ENCODE measurements around the gene PEX12.

PEX12 gene

DNA sequence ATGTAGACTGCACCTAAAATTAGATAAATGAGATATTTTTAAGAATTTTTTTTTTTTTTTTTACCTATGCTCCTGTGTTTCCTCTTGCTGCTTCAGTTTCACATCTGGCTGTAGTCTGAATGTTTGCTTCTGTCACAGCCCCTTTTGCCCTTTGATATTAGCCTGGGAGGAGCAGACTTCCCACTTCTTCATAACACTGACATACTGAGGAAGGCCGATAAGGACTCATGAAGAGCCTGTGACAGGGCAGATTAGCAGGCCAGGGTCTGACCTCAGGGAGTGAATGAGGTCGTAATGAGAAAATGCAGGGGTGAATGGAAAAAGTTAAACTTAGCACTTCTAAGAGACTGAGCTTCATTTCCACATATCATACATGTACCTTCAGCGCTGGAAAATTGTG, 17.7 kb downstream of the PEX12 start, which contains the start of gene SLFN14:
Gene SLFN14, minus strand, starts transcription at position 117 of the 400 bp plus-strand sequence. CDS start 2,757 bp downstream, outside the sequence.
- TF ChIP-seq, protein P1, sequence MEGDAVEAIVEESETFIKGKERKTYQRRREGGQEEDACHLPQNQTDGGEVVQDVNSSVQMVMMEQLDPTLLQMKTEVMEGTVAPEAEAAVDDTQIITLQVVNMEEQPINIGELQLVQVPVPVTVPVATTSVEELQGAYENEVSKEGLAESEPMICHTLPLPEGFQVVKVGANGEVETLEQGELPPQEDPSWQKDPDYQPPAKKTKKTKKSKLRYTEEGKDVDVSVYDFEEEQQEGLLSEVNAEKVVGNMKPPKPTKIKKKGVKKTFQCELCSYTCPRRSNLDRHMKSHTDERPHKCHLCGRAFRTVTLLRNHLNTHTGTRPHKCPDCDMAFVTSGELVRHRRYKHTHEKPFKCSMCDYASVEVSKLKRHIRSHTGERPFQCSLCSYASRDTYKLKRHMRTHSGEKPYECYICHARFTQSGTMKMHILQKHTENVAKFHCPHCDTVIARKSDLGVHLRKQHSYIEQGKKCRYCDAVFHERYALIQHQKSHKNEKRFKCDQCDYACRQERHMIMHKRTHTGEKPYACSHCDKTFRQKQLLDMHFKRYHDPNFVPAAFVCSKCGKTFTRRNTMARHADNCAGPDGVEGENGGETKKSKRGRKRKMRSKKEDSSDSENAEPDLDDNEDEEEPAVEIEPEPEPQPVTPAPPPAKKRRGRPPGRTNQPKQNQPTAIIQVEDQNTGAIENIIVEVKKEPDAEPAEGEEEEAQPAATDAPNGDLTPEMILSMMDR (IDR thresholded peaks at IDR 0.05; ENCODE audit: insufficient read depth, low read length, poor library complexity, severe bottlenecking), result no peak
- DNase-seq (ENCODE audit: extremely low read depth, insufficient read length), result no peak
- Histone ChIP-seq H3K4me3 (replicated peaks; ENCODE audit: low read depth, low read length) (no peak within 1 kb of the TSS), H3K27me3 (replicated peaks; ENCODE audit: control insufficient read depth, insufficient read depth, low read length) (no peaks in the 10 kb centered on the region), H3K36me3 (ENCODE audit: control insufficient read depth, insufficient read depth, low read length) (no peaks in the 10 kb centered on the region)

DNA sequence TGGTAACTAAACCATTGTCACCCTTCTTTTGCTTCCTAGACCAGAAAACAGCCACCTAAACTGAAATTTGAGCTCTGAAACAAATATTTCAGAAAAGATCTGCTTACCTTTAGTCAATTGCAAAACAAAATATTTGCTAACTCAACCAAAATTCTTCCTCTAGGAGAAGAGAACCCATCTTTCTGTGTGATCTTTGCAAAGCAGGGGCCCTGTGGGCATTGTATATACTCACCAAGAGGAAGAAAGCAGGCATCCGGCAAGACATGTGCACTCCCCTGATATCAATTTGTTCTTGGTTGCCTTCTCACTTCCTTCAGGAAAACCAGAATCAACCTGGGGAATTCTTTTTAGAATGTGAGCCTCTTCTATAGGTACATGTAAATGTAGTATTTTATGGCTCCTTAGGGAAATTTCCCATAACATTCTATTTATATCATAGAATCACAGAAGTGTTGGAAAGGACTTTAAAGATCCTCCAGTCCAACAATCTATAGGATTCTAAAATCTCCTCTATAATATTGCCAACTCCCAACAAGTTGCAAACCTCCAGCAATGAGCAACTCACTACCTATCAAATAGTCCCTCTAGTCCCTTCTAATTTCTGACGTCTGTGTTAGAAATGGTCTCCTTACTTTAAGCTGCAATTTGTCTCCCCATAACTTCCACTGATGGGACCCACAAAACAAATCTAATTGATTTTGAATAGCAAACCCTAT, 18.7 kb downstream of the PEX12 start:
- no peaks in the 10 kb centered on the region for H3K36me3 ChIP-seq (ENCODE audit: control insufficient read depth, insufficient read depth, low read length)
- no peak overlapping the region for H3K4me3 ChIP-seq (replicated peaks; ENCODE audit: low read depth, low read length)
- no peaks in the 10 kb centered on the region for H3K27me3 ChIP-seq (replicated peaks; ENCODE audit: control insufficient read depth, insufficient read depth, low read length)
- no peak for DNase-seq (ENCODE audit: extremely low read depth, insufficient read length)
- TF ChIP-seq, protein P1 (IDR thresholded peaks at IDR 0.05; ENCODE audit: insufficient read depth, low read length, poor library complexity, severe bottlenecking), result no peak

DNA sequence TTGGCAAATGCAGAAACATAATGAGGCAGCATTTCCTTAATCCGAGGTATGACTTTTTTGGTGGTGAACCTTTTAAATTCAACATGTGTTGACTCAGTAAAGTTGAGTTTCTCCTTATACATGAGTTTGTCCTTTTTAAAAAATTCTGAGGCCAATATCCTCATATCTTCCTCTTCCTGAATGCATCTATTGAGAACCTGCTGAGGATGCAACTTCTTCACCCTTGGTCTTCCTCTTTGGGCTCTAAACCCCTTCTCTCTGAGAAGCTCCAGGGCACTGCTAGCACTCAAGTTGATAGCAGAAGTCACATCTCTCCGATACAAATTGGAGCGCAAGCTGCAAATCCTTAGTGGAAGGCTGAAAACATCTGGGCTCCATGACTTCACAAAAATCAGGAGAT, 21.0 kb downstream of the PEX12 start:
- TF ChIP-seq, protein P1 (IDR thresholded peaks at IDR 0.05; ENCODE audit: insufficient read depth, low read length, poor library complexity, severe bottlenecking), result no peak
- H3K36me3 ChIP-seq (ENCODE audit: control insufficient read depth, insufficient read depth, low read length), result no peaks in the 10 kb centered on the region
- no peak for DNase-seq (ENCODE audit: extremely low read depth, insufficient read length)
- no peak overlapping the region for H3K4me3 ChIP-seq (replicated peaks; ENCODE audit: low read depth, low read length)
- H3K27me3 ChIP-seq (replicated peaks; ENCODE audit: control insufficient read depth, insufficient read depth, low read length), result no peaks in the 10 kb centered on the region

DNA sequence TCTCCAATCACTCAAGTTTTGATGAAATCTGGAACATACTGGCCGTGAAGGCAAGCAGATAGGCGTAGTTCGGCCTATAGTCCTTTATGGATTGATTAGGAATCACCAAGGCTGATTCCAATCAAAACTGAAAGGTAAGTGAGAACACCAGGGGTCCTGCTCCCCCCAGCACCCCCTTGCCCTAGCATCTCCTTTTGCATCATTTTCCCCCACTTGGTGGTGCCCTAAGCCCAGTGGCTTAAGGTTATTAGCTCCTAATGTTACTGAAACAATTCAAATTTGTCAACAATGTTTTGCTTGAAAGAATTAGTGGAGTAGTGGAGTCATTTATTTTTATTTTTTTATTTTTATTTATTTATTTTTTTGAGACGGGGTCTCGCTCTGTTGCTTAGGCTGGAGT, 22.7 kb downstream of the PEX12 start:
- no peak for DNase-seq (ENCODE audit: extremely low read depth, insufficient read length)
- no peaks in the 10 kb centered on the region for H3K36me3 ChIP-seq (ENCODE audit: control insufficient read depth, insufficient read depth, low read length)
- H3K4me3 ChIP-seq (replicated peaks; ENCODE audit: low read depth, low read length), result no peak overlapping the region
- TF ChIP-seq, protein P1 (IDR thresholded peaks at IDR 0.05; ENCODE audit: insufficient read depth, low read length, poor library complexity, severe bottlenecking), result no peak
- H3K27me3 ChIP-seq (replicated peaks; ENCODE audit: control insufficient read depth, insufficient read depth, low read length), result no peaks in the 10 kb centered on the region

DNA sequence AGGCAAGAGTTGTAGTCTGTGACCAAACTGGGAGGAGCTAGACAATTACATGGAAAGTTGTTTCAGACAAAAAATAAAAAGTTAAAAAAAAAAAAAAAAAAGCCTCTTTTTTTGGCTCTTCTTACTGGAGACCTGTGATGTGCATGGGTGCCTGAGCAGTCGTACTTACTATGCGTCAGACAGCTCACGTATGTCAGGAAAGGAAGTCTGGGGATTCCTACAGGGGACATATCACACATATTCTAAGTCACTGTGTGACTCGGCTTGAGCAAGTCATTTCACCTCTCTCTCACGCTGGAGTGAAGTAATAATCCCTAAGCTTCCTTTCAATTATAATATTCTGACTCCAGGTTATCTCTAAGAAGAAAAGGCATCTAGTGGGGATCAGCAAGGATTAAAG, 23.7 kb downstream of the PEX12 start:
- Histone ChIP-seq H3K36me3 (ENCODE audit: control insufficient read depth, insufficient read depth, low read length) (no peaks in the 10 kb centered on the region), H3K27me3 (replicated peaks; ENCODE audit: control insufficient read depth, insufficient read depth, low read length) (no peaks in the 10 kb centered on the region), H3K4me3 (replicated peaks; ENCODE audit: low read depth, low read length) (no peak overlapping the region)
- TF ChIP-seq, protein P1 (IDR thresholded peaks at IDR 0.05; ENCODE audit: insufficient read depth, low read length, poor library complexity, severe bottlenecking), result no peak
- DNase-seq (ENCODE audit: extremely low read depth, insufficient read length), result no peak
